Lung (tissue), 12 donors: ENCODE data around the gene TLE4. TPM values are rescaled to one million over a fixed set of nuclear protein-coding genes. Genes with fewer than 3 reads are reported as not detected.

Experiments
- ATAC-seq: fragments of 200-7000 bp; cut with Tn5 transposase; one replicate; pipeline ENCODE4 v1.9.1; 2020; ENCODE audit warnings: moderate number of reproducible peaks; ENCODE audit not compliant: insufficient read depth, low FRiP score
- DNase-seq, 3 donors: peaks; one replicate each; pipeline ENCODE4 v3.0.0-alpha.2; 2013 to 2017
- H3K27ac ChIP-seq, 2 donors: one replicate each; pipeline ENCODE4 v1.5.1; 2013; ENCODE audit warnings: mild to moderate bottlenecking in 2 of 2, moderate library complexity in 2 of 2, control low read depth in 1 of 2, inconsistent platforms in 1 of 2, low read depth in 1 of 2, low read length in 1 of 2
- H3K27me3 ChIP-seq, 3 donors: one replicate each; pipeline ENCODE4 v1.5.1; 2013; ENCODE audit warnings: low read length in 2 of 3; ENCODE audit not compliant: control insufficient read depth in 3 of 3, insufficient read depth in 3 of 3
- H3K36me3 ChIP-seq, 4 donors: one replicate each; pipeline ENCODE4 v1.5.1; 2013; ENCODE audit warnings: low read length in 4 of 4, mild to moderate bottlenecking in 1 of 4, moderate library complexity in 1 of 4; ENCODE audit not compliant: control insufficient read depth in 4 of 4, insufficient read depth in 4 of 4
- H3K4me1 ChIP-seq, 5 donors: one replicate each; pipeline ENCODE4 v1.5.1; 2013; ENCODE audit warnings: low read length in 5 of 5, mild to moderate bottlenecking in 2 of 5, moderate library complexity in 1 of 5; ENCODE audit not compliant: control insufficient read depth in 5 of 5, insufficient read depth in 5 of 5
- H3K4me3 ChIP-seq: one replicate; pipeline ENCODE4 v1.5.1; 2013; ENCODE audit warnings: mild to moderate bottlenecking, control low read depth, moderate library complexity
- H3K9ac ChIP-seq, 2 donors: one replicate each; pipeline ENCODE4 v1.5.1; 2013; ENCODE audit warnings: low read length in 2 of 2, control low read depth in 1 of 2; ENCODE audit not compliant: insufficient read depth in 1 of 2
- H3K9me3 ChIP-seq, 4 donors: one replicate each; pipeline ENCODE4 v1.5.1; 2013; ENCODE audit warnings: low read length in 3 of 4, mild to moderate bottlenecking in 1 of 4, moderate library complexity in 1 of 4; ENCODE audit not compliant: control insufficient read depth in 4 of 4, insufficient read depth in 3 of 4
- WGBS, 2 donors: extraction: QIAGEN DNeasy Blood & Tissue Kit; methylation state at CpG; one replicate each; pipeline ENCODE4 v1.1.7; 2013; 5-methylcytosine and 5-hydroxymethylcytosine counted together
- polyA plus RNA-seq, 2 donors: library from polyadenylated mRNA; stranded (reverse); fragments of 200-250 nt; gene quantifications; one replicate each; pipeline ENCODE4 v1.2.1, GENCODE V29; 2013
- total RNA-seq, 2 donors: library from RNA; depleted of rRNA in 1 of 2; stranded (reverse); fragments of >200 nt in 1 of 2; gene quantifications; one replicate each; pipeline ENCODE4 v1.2.1, GENCODE V29; 2014 to 2021
- TF ChIP-seq, protein P1 (sequence below): IDR thresholded peaks from 2 replicates; pipeline ENCODE4 v1.5.1; 2012; ENCODE audit warnings: mild to moderate bottlenecking; ENCODE audit errors: control extremely low read depth, extremely low read depth
- donor health status: control.
- donor health status: control.
- donor health status: Bipolar disorder and iron deficiency.
- donor health status: healthy.
- donor health status: DM: yes; HTN: yes; CAD: no.

TLE4 gene
- total and polyA plus RNA-seq, 4 donors = 6.1 to 44.1 (median 26.3) TPM

DNA sequence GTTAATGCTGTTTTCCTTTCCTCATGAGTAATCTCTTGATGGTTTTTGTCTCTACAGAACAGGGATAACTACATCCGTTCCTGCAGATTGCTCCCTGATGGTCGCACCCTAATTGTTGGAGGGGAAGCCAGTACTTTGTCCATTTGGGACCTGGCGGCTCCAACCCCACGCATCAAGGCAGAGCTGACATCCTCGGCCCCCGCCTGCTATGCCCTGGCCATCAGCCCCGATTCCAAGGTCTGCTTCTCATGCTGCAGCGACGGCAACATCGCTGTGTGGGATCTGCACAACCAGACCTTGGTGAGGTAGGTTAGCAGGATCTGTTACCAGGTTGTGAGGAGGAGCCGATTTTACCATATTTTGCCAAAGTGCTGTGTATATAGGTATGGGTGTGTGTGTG is 148.2 kb downstream of the TLE4 start:
- H3K9me3 ChIP-seq = peaks cover 0 to 1% (median 0%) of the 10 kb centered on the region in 4 donors
- H3K36me3 ChIP-seq = peaks cover 0 to 37% (median 18%) of the 10 kb centered on the region in 4 donors
- H3K4me1 ChIP-seq = no peaks in the 10 kb centered on the region
- TF ChIP-seq, protein P1, sequence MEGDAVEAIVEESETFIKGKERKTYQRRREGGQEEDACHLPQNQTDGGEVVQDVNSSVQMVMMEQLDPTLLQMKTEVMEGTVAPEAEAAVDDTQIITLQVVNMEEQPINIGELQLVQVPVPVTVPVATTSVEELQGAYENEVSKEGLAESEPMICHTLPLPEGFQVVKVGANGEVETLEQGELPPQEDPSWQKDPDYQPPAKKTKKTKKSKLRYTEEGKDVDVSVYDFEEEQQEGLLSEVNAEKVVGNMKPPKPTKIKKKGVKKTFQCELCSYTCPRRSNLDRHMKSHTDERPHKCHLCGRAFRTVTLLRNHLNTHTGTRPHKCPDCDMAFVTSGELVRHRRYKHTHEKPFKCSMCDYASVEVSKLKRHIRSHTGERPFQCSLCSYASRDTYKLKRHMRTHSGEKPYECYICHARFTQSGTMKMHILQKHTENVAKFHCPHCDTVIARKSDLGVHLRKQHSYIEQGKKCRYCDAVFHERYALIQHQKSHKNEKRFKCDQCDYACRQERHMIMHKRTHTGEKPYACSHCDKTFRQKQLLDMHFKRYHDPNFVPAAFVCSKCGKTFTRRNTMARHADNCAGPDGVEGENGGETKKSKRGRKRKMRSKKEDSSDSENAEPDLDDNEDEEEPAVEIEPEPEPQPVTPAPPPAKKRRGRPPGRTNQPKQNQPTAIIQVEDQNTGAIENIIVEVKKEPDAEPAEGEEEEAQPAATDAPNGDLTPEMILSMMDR = no peak
- WGBS, 2 donors = 97 to 99% methylated on average over 11 of the region's 11 CpGs
- no peak overlapping the region for H3K27ac ChIP-seq
- no peaks in the 10 kb centered on the region for H3K27me3 ChIP-seq
- no peak for DNase-seq
- no peak overlapping the region for H3K9ac ChIP-seq
- H3K4me3 ChIP-seq = no peak overlapping the region
- ATAC-seq = no peak

DNA sequence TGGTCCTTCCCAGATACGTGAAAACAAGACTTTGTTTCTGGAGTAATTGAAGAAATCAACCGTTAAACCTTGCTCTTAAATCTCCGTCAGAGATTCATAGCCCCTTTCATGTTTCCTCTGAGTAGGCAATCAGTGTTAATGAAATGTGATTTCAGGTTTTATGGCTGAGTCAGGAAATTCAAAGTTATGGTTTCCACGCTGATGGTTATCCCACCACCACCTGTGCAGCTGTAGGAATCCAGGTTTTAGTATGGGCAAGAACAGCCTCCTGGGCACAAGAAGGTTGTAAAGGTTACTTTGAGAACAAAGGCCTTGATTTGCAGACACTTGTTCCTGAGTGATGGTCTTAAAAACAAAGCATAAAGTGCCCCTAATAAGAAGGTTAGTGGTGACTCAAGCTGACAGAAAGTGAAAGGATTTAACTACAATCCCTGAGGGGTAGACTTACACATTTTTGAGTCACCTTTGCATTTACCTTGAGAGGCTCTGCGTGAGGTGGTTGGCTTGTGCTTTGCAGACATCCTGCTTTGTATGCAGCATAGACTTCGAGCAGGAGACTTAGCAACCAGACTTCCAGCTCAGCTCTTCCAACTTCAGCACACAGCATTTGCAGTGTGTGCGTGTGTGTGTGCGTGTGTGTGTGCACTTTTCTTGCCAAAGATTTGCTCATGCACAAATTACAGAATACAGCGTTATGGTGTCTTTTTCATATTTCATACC is 159.6 kb downstream of the TLE4 start:
- Histone ChIP-seq H3K27ac (no peak overlapping the region), H3K4me1 (no peaks in the 10 kb centered on the region), H3K9ac (no peak overlapping the region), H3K27me3 (no peaks in the 10 kb centered on the region), H3K36me3 (peaks cover 0 to 2% (median 0%) of the 10 kb centered on the region in 4 donors), H3K9me3 (no peaks in the 10 kb centered on the region), H3K4me3 (no peak overlapping the region)
- TF ChIP-seq, protein P1 = no peak
- ATAC-seq (no peak), DNase-seq (peak; percentile 16 to 41 (median 21))
- WGBS, 2 donors = 83 to 84% methylated on average over 9 of the region's 9 CpGs

DNA sequence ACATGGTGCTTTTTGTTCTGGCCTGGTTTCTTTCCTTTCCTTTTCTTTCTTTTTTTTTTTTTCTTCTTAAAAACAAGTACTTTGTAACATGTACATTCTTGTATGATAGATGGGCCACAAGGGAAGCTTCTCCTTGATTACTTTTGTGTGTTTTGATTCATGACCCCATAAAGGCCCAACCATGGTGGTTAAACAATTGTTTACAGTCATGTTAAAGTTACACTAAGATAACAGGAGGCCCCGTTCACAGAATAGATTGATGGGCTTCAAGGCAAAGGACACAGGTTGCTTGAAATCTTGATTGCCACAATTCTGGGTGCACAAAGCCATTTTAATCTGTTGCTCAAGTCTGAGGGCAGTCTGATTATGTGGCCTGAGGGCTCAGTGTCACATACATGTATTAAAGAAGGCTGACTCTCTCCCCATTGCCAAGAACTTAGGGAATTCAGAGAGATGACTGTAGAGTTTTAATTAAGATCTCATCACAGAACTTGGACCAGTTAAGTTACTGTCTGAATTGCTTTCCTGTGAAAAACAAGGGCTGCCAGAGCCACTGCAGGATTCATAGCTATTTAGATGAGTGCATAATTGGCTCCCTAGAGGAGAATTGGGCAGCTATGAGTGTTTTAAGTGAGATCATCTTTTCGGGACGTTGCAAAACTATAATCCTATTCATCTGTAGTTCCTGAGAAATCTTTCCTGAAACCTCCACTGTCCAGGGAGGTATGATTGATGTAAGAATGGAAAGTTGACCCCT is 163.4 kb downstream of the TLE4 start:
- DNase-seq = no peak

More for the DNA sequence above, 163.4 kb downstream of the TLE4 start:
- WGBS, 2 donors = 71 to 90% methylated on average over 3 of the region's 3 CpGs
- Histone ChIP-seq H3K27ac (no peak overlapping the region), H3K27me3 (no peaks in the 10 kb centered on the region), H3K4me3 (no peak overlapping the region), H3K9ac (no peak overlapping the region), H3K9me3 (peaks cover 0 to 3% (median 0%) of the 10 kb centered on the region in 4 donors), H3K36me3 (no peaks in the 10 kb centered on the region), H3K4me1 (no peaks in the 10 kb centered on the region)
- ATAC-seq = no peak
- TF ChIP-seq, protein P1 = no peak
